SK-MEL-5 (cell line): ENCODE measurements around the gene DTNBP1. TPM values are rescaled to one million over a fixed set of nuclear protein-coding genes. Genes with fewer than 3 reads are reported as not detected.
A peak's percentile ranks its signal among the peaks of the same experiment; 100 is the strongest.

Experiments used
- DNase-seq: peaks from one replicate; pipeline ENCODE4 v3.0.0-alpha.2; 2016; ENCODE audit warnings: low read depth, low spot score
- in situ Hi-C: cut with HindIII; loops from 2 replicates; pipeline ENCODE4 v1.10.0; 2016; ENCODE audit warnings: low sequenced_read_pairs, high pct_unique_total_duplicates, low pct_unique_long_range_greater_than_20kb
- total RNA-seq: library from RNA; depleted of rRNA; stranded (reverse); fragments of >200 nt; shearing (Covaris generic); gene quantifications from 2 replicates; pipeline ENCODE4 v1.2.3, GENCODE V29; 2014

The DTNBP1 gene
- total RNA-seq, 1 experiment from 2014 or later = 8.3 TPM

DNA sequence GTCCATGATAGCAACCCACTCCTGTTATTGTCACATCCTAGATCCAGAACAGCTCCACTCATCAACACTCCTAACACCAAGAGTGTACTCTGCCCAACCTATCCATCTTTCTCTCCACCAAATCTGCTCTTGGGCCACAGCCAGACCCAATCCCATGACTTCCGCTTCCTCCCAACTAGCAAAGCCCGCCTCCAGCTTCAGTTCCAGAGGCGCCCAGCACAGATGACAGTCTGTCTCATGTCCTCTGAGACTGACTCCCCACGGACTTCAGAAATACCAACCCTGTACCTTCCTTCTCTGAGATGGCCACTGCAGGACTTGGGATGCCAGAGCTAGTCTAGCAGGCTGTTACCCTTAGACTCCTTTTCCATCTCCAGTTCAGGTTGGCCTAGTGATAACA lies 48.6 kb downstream of the DTNBP1 start:
- no peak for DNase-seq

DNA sequence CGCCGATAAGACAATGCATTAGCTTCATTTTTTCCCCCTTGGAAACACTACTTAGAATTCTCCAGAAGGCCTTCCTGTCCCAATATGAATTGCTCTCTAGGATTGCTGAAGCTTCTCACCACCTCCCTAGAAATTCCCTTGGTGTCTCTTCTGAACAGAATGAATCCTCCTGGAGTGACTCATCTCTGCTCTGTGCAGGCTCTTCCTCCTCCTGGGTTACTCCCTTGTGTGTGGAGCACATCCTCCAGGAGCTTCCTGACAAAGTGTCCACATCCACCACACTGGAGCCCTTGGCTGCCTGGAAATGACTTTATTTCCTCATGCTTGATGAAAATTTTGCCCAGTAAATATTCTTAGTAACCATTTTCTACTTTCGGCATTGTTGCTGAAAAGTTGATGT lies 54.4 kb downstream of the DTNBP1 start:
- peak; percentile 51 for DNase-seq
- in situ Hi-C loops = no loop called here

More for the DNA sequence above, 48.6 kb downstream of the DTNBP1 start:
- in situ Hi-C loops = no loop called here

DNA sequence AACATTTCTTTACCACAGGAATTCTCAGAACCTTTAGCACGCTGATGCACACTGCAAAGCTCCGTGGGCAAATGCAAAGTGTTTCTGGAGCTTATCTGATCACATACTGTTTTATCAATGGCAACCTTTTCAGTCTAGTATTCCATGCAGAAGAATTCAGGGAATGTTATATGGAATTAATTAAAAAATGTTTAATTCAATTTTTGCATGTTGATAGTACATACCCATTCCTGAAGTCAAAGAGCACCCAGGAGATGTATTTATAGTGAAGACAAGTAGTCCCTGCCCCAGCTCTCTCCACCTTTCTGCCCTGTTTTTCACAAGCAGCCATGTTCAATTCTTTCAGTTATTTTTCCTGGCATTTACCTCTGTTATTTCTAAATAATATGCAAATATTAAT lies 55.2 kb downstream of the DTNBP1 start:
- in situ Hi-C loops = no loop called here
- no peak for DNase-seq

DNA sequence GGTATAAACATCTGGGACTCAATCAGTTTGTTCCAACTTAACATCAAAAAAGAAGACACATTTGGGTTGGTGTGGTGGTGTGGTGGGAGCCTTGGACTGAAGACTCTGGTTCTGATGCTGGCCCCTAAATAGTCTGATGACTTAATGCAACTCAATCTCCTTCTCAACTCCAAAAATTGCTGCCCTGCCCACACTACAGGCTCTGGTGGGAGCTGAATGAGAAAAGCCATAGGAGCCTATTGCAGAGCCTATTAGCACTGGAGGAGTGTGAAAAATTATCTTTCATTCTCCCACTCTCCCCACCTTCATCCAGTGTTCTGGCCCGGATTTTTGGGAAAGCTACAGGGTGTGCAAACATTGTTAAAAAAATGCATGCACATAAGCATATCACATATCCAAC lies 56.5 kb downstream of the DTNBP1 start:
- in situ Hi-C loops = no loop called here
- no peak for DNase-seq

DNA sequence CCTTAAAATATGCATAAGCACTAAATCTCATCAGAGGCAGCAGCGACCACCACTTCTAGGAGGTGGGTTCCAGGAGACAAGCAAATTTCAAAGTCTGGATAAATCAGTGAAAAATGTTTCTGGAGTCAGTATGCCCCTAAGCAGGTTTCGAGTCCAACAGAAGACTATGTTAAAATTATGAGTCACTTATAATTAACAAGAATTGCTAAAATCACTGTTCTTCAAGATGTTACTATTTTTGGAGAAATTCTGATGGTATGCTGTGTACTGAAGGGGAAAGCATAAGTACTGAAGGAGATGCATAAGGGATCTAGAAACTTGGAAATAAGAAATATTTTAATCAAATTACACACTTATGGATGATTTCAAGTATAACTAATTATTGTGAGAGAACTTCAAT lies 58.0 kb downstream of the DTNBP1 start:
- DNase-seq = no peak
- in situ Hi-C loops = no loop called here

DNA sequence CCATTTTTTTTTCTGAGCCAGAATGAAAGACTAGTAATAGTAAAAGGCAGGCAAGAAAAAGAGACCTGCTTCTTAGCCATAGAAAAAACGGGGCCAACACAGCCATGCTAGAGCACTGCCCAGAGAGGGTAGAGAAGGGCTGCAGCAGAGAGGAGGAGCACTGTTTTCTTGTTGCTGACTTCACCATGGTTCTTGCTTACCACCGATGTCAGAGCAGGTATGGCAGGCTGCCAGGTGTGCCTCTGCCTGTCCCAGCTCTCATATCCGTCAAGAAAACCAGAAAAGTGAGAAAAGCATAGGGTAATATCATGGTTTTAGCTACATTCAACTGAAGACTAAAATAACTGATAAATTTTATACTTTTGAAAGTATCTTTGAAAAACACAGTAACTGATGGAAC lies 60.7 kb downstream of the DTNBP1 start:
- no peak for DNase-seq
- in situ Hi-C loops = no loop called here

DNA sequence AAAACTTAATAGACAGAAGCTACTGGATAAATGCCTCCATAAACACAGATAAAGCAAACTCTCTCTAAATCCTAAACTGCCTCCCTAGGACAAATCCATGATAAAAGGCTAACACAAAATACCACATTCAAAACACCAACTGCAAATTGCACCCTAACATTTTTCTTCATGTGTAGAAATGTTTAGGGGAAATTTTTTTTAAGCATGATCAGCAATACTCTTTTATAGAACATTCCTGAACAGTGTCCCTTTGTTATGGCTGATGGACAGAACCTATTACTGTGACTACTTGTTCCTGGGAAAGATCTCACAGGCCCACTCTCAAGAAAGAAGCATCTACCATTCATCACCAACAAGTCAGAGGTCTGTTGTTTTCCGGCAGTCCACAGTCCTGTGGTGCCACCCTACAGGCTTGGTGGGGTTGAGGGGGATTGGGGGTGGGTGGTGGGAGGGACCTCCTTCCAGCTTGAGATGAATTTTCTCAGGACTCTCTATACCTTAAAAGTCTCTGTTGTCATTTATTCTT lies 64.5 kb downstream of the DTNBP1 start:
- peak; percentile 75 for DNase-seq
- in situ Hi-C loops = no loop called here

DNA sequence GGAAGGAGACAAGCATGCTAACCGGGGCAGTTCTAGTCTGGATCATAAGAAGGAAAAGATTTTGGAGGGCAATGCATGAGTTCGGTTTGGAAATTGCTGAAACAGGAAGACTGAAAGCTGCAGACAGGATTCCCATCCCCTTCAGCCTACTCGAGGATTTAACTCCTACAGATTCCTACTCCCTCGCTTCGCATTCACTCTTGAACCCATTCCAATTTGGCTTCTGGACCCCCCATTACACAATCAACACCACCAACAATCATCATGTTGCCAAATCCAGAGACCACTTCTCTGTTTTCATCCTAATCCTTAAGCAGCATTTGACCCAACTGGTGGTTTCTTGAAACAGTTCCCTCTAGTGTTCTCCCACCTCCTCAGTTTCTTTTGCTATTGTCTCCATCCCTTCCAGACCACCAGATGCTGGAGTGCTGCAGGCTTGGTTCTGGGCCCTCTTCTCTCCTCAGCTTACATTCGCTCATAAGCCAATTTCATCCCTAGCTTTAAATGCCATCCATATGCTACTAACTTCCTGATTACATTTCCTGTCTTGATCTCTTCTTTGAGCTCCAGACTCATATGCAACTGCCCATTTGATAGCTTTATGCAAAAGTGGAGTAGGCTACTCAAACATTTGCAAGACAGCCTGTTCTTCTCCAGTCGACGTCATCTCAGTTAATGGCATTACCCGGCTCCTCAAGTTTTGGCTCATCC lies 66.5 kb downstream of the DTNBP1 start:
- in situ Hi-C loops = no loop called here
- no peak for DNase-seq

DNA sequence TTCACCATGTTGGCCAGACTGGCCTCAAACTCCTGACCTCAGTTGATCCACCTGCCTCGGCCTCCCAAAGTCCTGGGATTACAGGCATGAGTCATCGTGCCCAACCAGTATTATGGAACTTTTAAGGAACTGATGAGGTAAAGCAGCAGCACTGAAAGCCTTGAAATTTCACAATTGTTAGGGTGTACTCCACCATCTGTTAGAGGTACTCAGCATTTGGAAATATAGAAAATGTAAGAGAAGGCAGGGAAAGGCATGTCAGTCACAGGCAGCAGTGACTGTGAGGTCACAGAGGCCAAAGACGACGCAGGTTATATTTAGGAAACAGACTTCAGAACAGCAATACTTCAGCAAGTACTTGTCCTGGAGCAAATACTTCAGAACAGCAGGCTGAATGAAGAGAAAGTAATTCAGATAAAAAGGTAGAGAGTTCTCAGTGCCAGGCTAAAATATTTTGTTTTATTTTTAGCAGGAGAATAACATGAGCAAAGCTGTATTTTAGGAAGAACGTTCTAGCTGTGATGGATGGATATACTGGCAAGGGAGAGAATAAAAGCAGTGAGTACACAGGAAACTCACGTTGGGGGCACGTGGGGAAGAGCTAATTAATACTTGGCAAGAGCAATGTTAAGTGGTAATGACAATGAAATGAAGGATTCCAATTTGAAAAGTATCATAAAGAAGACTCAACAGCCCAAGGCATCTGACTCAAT lies 67.2 kb downstream of the DTNBP1 start:
- in situ Hi-C loops = no loop called here
- no peak for DNase-seq

DNA sequence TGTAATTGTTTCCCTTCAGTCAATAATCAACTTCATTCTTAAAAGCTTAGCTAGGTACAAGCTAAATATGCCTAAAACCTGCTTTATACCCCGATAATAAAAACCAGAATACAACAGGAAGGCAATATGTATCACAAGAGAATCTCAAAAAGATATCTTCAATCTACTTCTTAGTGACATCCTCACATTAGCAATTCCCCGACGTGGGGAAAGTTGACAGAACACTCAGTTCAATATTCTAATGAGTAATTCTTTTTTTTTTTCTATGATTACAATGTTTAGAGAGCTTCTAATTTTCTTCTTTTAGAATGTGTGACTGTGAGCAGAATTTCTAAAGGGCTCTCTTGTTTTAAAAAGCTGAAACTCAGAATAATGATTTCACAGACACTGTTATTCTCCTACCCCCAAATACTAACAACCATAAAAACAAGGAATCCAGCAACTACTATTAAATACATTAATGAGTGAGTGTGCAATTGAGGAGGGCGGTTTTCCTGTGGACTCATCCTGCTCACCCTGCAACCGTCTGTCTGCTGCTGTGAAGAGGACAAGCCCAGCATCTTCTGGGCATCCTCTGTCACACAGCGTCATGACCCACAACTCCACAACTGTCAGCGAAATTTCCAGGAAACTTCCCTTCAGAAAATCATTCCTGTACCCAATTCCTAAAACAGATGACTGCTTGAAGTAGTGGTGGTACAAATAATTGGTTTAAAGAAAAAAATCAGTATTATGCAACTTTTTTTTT lies 68.1 kb downstream of the DTNBP1 start:
- in situ Hi-C loops = no loop called here
- no peak for DNase-seq

DNA sequence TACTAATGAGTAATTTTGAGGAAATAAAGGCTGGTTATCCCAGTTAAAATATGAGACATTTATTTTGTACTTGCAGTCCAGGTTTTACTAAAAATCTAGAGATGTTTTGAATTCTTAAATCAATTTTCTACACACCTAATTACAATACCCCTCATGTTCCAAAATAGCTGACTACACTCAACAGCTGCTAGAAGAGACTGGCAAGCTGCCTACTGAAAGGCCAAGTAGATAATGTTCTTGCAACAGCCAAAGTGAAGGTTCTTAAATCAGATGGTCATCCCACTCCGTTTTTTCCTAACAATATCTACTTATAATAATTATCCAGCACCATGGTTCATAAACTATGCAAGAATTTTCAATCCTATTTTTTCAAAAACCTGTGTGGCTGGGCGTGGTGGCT lies 69.0 kb downstream of the DTNBP1 start:
- in situ Hi-C loops = no loop called here
- no peak for DNase-seq

DNA sequence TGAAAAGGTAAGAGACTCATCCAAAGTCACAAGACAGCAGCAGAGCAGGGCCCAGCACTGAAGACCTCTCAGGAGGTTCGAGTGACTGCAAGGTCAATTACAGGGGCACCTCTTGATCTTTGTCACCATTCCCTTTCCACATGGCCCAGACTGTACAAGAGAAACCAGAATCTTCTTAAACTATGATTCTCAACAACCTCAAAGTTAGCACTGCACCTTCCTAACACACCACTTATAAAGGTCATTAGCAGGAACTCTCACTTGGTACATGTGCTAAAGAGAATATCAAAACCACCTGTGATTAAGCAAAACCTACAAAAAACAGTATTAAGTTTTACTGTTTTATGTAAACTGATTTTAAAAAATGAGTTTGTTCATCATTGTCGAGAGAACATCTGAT lies 70.2 kb downstream of the DTNBP1 start:
- in situ Hi-C loops = no loop called here
- no peak for DNase-seq

DNA sequence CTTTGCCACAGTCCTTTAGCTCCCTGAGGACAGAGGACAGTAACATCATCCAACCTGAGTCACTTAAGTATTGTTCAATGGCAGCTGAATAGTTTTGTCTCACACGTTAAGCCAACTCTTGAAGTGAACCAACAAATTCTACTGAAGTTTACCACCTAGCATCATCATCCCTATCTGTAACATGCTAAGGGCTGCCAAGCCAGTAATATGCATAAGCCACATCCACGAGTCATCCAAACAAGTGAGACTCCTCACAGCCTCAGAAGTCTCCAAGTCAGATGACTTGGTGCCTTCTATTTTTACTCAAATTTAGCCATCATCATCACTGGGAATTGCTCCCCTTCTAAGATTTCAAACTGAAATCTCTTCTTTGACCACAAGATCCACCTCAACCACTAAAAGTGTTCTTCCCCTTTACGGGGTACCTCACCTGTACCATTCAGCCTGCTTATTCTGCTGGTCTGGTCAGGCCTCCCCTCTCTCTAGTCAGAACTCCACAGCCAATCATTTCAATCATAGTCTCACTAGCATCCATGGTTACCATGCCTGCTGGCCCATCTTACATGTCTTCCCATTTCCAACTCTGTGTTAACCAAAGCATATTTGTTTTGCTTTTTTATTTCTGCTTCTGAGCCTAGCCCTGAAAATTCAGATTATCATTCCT lies 73.7 kb downstream of the DTNBP1 start:
- in situ Hi-C loops = no loop called here
- no peak for DNase-seq

DNA sequence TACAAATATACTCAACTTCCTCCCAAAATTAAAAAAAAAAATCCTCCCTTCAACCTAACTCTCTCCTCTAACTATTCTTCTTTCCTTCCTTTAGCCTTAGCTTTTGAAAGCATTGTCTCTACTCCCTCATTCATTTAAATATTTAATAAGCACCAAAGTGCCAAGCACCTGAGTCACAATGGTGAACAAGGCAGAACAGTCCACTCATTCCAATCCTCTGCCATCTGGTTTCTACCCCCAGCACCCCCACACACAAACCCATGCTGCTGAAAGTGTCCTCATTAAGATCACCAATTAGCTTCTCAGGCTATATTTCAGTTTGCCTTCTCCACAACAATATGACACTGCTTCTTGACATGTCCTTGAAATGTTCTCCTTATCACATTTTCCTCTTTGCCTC lies 76.3 kb downstream of the DTNBP1 start:
- in situ Hi-C loops = no loop called here
- no peak for DNase-seq

DNA sequence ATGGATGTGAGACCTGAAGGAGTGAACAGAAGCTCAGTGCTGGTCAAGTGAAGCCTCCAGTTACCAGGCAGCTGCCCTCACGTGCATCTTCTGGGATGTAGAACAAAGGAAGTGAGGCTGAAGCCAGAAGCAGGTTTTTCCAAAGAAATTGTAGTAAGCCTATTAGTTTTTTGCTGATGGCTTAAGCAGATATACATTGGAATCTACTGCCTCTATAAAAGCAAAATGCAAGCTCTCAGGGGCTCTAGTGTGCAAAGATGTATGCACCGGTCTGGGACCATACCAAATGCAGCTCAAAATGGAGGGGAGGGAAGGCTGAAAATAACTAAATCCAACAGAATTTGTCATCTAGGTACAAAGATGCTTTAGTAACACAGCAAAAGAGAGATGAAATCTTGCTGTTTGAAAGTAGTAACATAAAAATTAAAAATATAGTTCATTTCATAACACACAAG lies 77.0 kb downstream of the DTNBP1 start:
- in situ Hi-C loops = no loop called here
- DNase-seq = no peak

DNA sequence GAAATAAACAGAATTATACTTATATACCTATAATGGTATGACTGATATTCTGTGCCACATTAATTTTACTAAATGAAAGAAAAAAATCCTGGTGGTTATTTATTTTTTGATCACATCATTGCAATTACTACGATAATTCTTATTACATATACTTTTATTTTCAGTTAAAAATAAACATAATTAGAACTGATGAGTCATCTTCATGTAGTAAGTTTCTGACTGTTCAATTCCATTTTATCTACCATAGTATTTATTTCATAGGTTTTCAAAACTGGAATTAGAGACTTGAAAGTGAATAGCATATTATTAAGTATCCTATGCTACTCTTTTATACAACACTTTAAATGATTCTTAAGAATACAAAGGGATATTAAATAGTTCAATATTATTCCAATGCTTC lies 80.3 kb downstream of the DTNBP1 start:
- in situ Hi-C loops = no loop called here
- no peak for DNase-seq

DNA sequence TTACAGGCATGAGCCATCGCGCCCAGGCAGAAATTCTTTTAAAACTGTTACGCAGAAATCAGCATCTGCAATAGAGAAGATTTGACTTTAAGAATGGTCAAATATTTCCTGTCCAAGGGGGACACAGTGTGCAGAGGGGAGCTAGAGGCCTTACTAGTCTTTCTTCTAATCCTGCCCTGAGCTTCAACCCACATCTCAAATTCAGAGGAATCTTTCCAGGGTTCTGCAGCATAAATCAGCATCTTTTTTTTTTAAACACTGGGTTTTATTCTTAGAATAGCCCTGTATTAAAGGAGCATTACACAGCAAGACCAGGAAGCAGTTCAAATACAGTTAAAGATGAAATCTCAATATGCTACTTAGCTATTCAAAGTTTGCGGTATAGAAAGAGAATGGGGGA lies 81.1 kb downstream of the DTNBP1 start:
- no peak for DNase-seq
- in situ Hi-C loops = no loop called here

DNA sequence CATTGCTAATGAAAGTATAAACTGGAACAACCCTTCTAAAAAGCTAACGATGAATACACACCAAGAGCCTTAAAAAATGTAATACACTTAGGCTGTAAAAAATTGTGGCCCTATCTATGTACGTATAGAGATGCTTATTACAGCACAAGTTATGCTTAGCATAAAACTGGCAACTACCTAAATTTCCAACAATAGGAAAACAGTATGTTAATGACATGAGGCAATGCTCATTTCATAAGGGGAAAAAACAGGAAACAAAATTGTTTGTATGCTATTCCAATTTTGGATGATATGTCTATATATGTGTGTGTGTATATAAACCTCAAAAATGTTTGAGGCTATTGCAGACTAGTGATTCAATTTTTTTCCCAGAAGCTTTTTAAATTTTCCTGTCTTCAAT lies 82.5 kb downstream of the DTNBP1 start:
- DNase-seq = no peak
- in situ Hi-C loops = no loop called here
